ENCODE measurements around the gene KCTD21.

Gene KCTD21

DNA sequence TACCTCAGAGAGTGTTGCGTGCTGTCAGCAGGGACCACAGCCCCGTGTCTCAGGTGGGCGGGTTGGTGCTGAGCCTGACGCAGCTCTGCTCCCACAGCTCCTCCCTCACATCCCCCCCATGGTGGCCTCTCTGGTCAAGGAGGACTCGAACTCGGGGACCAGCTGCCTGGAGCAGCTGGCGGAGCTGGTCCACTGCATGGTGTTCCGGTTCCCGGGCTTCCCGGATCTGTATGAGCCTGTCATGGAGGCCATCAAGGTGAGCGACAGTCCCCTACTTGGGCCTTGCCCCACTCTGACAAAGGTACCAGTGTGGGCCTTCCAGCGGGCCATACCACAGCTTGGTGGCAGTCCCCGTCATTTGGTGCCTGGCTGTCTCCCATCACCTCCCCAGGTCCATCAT, 12.1 kb upstream of the KCTD21 start:
- no peak for TF ChIP-seq POLR2AphosphoS5 (IDR thresholded peaks at IDR 0.05; ENCODE audit: low read depth)
- TF ChIP-seq, protein P1, sequence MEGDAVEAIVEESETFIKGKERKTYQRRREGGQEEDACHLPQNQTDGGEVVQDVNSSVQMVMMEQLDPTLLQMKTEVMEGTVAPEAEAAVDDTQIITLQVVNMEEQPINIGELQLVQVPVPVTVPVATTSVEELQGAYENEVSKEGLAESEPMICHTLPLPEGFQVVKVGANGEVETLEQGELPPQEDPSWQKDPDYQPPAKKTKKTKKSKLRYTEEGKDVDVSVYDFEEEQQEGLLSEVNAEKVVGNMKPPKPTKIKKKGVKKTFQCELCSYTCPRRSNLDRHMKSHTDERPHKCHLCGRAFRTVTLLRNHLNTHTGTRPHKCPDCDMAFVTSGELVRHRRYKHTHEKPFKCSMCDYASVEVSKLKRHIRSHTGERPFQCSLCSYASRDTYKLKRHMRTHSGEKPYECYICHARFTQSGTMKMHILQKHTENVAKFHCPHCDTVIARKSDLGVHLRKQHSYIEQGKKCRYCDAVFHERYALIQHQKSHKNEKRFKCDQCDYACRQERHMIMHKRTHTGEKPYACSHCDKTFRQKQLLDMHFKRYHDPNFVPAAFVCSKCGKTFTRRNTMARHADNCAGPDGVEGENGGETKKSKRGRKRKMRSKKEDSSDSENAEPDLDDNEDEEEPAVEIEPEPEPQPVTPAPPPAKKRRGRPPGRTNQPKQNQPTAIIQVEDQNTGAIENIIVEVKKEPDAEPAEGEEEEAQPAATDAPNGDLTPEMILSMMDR (IDR thresholded peaks at IDR 0.05; ENCODE audit: insufficient read depth, low read length) = no peak
- TF ChIP-seq, protein P2, sequence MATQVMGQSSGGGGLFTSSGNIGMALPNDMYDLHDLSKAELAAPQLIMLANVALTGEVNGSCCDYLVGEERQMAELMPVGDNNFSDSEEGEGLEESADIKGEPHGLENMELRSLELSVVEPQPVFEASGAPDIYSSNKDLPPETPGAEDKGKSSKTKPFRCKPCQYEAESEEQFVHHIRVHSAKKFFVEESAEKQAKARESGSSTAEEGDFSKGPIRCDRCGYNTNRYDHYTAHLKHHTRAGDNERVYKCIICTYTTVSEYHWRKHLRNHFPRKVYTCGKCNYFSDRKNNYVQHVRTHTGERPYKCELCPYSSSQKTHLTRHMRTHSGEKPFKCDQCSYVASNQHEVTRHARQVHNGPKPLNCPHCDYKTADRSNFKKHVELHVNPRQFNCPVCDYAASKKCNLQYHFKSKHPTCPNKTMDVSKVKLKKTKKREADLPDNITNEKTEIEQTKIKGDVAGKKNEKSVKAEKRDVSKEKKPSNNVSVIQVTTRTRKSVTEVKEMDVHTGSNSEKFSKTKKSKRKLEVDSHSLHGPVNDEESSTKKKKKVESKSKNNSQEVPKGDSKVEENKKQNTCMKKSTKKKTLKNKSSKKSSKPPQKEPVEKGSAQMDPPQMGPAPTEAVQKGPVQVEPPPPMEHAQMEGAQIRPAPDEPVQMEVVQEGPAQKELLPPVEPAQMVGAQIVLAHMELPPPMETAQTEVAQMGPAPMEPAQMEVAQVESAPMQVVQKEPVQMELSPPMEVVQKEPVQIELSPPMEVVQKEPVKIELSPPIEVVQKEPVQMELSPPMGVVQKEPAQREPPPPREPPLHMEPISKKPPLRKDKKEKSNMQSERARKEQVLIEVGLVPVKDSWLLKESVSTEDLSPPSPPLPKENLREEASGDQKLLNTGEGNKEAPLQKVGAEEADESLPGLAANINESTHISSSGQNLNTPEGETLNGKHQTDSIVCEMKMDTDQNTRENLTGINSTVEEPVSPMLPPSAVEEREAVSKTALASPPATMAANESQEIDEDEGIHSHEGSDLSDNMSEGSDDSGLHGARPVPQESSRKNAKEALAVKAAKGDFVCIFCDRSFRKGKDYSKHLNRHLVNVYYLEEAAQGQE (IDR thresholded peaks at IDR 0.05; ENCODE audit: insufficient replicate concordance, low read depth) = no peak
- no peak for TF ChIP-seq SPI1 (IDR thresholded peaks at IDR 0.05; ENCODE audit: borderline replicate concordance, low read depth)
- TF ChIP-seq GABPA (IDR thresholded peaks at IDR 0.05; ENCODE audit: low read depth) = no peak
- Histone ChIP-seq H3K4me3 (replicated peaks; ENCODE audit: insufficient read depth, low read length) (no peak overlapping the region), H3K27ac (replicated peaks) (no peak overlapping the region), H3K27me3 (ENCODE audit: insufficient read depth, poor library complexity, severe bottlenecking) (no peaks in the 10 kb centered on the region)
- DNase-seq (ENCODE audit: low read depth in 1 of 2, low spot score in 1 of 2) = no peak

DNA sequence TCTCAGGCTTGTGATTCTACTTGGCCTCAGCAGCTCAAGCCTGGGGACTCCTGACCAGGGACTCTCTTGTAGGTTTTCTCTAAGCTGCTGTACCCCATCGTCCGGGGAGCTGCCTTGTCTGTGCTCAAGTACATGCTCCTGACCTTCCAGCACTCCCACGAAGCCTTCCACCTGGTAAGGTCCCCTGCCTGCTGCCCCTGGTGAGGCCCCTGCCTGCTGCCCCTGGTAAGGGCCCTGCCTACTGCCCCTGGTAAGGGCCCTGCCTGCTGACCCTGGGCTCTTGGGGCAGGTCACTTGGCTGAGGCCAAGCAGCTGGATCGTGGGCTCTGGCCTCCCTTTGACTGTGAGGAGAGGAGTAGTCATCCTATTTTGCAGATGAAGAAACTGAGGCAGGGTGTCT, 11.6 kb upstream of the KCTD21 start:
- Histone ChIP-seq H3K27me3 (ENCODE audit: insufficient read depth, poor library complexity, severe bottlenecking) (no peaks in the 10 kb centered on the region), H3K27ac (replicated peaks) (no peak overlapping the region), H3K4me3 (replicated peaks; ENCODE audit: insufficient read depth, low read length) (no peak overlapping the region)
- DNase-seq (ENCODE audit: low read depth in 1 of 2, low spot score in 1 of 2) = no peak
- TF ChIP-seq SPI1 (IDR thresholded peaks at IDR 0.05; ENCODE audit: borderline replicate concordance, low read depth) (no peak), POLR2AphosphoS5 (IDR thresholded peaks at IDR 0.05; ENCODE audit: low read depth) (no peak)
- TF ChIP-seq, protein P1 (IDR thresholded peaks at IDR 0.05; ENCODE audit: insufficient read depth, low read length) = no peak

DNA sequence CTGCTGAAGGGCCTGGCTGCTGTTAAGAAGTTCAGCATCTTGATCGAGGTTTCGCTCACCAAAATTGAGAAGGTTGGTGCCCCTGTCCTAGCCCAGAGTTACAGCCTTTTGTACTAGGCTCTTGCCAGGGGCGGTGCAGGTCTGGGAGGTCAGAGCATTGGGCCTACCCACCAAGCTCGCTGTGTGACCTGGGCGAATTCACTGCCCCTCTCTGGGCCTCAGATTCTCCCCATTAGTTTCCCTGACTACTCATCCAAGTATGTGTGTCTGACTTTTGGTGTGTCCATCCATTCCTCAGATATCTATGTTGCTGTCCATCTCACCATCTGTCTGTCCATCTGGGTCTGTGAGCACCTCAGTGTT, 11.2 kb upstream of the KCTD21 start:
- no peak for DNase-seq (ENCODE audit: low read depth in 1 of 2, low spot score in 1 of 2)
- no peaks in the 10 kb centered on the region for H3K27me3 ChIP-seq (ENCODE audit: insufficient read depth, poor library complexity, severe bottlenecking)
- no peak overlapping the region for H3K27ac ChIP-seq (replicated peaks)
- no peak overlapping the region for H3K4me3 ChIP-seq (replicated peaks; ENCODE audit: insufficient read depth, low read length)
- no peak for TF ChIP-seq SPI1 (IDR thresholded peaks at IDR 0.05; ENCODE audit: borderline replicate concordance, low read depth)
- TF ChIP-seq, protein P2 (IDR thresholded peaks at IDR 0.05; ENCODE audit: insufficient replicate concordance, low read depth) = no peak
- TF ChIP-seq, protein P1 (IDR thresholded peaks at IDR 0.05; ENCODE audit: insufficient read depth, low read length) = no peak
- no peak for TF ChIP-seq GABPA (IDR thresholded peaks at IDR 0.05; ENCODE audit: low read depth)
- TF ChIP-seq POLR2AphosphoS5 (IDR thresholded peaks at IDR 0.05; ENCODE audit: low read depth) = no peak

DNA sequence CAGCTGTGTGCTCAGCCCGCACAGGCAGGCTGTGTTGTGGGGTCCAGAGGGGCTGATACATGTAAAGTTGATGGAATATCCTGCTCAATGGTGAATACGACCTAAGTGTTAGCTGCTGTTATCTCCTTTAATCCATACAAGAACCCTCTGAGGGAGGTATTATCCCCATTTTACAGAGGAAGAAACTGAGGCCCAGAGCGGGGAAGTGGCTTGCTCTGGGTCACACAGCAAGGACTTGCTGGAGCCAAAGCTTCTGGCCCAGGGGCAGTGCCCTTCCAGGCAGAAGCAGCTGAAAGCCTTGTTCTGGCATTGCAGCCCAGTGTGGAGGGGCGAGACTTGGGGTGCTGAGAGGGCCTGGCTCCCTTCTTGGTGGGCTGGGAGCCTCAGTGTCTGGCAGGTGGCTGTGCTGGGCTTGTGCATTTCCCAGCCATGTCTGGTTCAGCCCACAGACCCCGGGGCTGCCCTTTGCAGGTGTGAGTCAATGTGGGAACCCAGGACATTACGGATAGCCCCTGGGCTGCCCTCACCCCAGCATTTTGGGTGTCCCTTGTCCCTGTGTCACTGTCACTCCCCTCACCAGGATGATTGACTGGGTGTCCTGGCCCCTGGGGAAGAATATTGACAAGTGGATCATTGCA, 10.7 kb upstream of the KCTD21 start:
- TF ChIP-seq GABPA (IDR thresholded peaks at IDR 0.05; ENCODE audit: low read depth) (no peak), SPI1 (IDR thresholded peaks at IDR 0.05; ENCODE audit: borderline replicate concordance, low read depth) (no peak), POLR2AphosphoS5 (IDR thresholded peaks at IDR 0.05; ENCODE audit: low read depth) (no peak)
- TF ChIP-seq, protein P2 (IDR thresholded peaks at IDR 0.05; ENCODE audit: insufficient replicate concordance, low read depth) = no peak
- TF ChIP-seq, protein P1 (IDR thresholded peaks at IDR 0.05; ENCODE audit: insufficient read depth, low read length) = no peak
- H3K27me3 ChIP-seq (ENCODE audit: insufficient read depth, poor library complexity, severe bottlenecking) = no peaks in the 10 kb centered on the region
- DNase-seq (ENCODE audit: low read depth in 1 of 2, low spot score in 1 of 2) = no peak
- no peak overlapping the region for H3K27ac ChIP-seq (replicated peaks)
- H3K4me3 ChIP-seq (replicated peaks; ENCODE audit: insufficient read depth, low read length) = no peak overlapping the region
